Activated CD4-positive, alpha-beta T cell treated with anti-CD3 and anti-CD28 coated beads for 4 hours (primary cell): ENCODE measurements around the gene S100A3.
A peak's percentile ranks its signal among the peaks of the same experiment; 100 is the strongest.
"Not testable (repeated sequence)": the region's sequence is repeated elsewhere in the genome, so short reads cannot be mapped to it uniquely, and the experiment has no call there.

ENCODE experiments used
- DNase-seq, 2 donors: peaks; one replicate each; pipeline ENCODE4 v3.0.0-alpha.2; 2020

S100A3 gene, protein sequence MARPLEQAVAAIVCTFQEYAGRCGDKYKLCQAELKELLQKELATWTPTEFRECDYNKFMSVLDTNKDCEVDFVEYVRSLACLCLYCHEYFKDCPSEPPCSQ

DNA sequence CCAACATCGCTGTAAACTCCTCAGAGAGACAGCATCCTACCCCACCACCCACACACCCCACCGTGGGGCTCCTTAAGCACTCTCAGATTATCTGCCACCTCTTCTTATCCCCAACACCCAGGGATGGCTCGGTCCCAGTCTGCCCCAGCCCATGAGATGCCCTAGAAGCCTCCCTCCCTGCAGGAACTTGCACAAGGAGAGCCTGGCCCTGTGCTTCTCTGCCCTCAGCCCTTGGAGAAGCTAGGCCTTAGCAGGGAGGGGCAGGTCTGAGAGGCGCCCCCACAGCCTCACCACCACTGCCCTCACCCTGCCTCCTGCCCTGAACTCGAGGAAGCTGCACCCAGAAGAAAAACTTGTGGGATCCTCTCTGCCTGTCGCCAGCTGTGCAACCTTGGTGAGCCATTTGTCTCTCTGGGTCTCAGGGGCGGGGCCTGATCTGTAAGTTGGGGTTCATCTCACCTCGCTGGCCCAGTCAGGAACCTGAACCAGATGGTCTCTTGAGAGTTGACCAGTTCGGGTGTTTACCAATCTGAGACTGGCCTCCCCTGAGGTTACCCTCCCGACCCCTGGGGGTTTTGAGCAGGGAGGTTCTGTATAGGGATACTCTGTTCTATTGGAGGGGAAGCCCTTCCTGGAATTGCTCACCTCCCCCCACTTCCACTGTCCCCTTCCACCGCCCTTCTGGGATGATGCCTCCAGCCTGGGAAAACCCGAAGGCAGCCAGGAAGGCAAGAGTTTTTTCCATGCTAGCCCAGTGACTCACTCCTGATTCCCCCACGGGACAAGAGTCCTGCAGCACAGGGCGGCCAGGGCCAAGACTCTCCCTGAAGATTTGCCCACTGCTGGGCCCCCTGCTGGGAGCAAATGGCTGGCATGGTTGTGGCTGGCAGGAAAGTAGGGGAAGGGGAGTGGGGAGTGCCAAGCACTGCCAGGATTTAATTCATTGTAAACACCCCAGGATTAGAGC lies at the start of gene S100A3:
S100A3 (minus strand) TSS at position 537 of the 967 bp plus-strand sequence. CDS start 773 bp downstream, outside the sequence.
- DNase-seq, result no peak

DNA sequence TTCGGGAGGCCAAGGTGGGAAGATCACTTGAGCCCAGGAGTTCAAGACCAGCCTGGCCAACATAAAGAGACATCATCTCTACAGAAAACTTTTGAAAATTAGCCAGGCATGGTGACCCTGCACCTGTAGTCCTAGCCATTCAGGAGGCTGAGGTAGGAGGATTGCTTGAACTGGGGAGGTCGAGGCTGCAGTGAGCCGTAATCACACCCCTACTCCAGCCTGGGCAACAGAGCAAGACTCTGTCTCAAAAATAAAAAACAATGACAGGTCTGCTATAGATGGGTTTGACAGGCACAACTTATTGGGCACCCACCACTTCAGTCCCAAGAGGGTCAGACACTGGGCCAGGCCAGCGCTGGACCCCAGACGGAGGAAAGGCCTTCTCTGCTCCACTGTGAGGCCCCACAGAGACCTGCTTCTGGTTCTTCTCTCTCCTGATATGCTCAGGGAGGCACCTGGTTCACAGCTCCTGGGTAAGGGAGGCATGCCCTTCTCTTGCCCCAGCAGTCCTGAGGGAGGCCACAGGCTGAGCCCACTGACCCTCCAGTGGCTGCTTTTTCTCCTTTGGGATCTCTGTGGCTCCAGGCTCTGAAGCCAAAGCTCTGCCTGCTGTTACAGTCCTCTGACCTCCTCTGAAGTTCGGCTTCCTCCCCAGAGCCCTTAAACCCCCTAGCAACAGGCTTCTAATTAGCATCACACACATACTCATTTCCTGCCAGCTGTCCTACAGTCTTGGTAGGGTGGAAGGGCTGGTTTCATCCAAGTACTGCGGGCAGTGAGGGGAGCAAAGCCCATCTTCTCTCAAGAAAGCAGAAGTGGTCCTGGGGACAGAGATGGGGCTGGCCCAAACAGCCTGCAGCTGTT lies 49.5 kb upstream of the S100A3 start:
- no peak for DNase-seq

DNA sequence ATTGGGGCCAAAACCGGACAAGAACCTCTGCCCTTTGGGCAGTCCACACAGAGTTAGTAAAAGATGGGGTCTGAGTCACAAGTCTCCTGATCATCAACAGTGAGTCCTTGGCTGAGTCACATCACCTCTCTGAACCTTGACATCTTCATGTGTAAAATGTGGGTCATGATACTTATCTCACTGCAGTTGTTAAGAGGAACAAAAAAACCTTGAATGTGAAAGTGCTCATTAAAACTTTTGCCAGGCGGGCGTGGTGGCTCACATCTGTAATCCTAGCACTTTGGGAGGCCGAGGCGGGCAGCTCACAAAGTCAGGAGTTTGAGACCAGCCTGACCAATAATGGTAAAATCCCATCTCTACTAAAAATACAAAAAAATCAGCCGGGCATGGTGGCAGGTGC lies 48.1 kb upstream of the S100A3 start:
- no peak for DNase-seq

DNA sequence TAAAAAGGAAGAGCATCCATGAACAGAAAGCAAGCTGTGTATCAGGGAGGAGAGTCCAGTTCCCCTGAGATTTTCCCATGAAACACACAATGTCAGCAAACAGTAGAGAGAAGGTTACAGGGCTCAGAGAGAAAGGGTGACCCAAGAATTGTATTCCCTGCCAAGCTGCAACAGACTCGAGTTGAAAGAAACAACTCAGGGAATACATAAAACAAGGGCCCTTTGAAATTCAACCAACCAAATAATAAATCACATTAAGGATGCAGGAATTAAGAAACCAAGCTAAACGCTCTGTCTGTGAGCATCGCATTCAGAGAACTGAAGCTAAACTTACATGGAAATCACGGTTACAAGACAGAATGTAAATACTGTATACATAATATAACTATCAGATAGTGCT lies 43.7 kb upstream of the S100A3 start:
- no peak for DNase-seq

DNA sequence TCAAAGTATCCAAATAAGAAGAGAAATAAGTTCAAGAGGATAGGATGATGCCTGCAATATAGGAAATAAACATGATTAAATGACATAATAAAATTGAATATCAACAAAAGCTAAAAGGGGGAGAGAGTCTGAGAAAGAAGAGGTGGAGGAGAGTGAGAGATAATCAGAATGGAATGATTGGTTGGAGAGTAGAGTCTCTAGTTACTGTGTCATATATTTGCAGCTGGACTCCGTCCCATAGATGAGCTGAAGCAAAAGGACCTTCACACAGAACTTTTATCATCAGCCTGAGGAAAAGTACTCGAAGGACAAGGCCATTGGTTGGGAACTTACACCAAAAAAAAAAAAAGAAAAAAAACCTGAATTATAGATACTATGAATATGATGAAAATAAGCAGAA lies 39.4 kb upstream of the S100A3 start:
- no peak for DNase-seq

DNA sequence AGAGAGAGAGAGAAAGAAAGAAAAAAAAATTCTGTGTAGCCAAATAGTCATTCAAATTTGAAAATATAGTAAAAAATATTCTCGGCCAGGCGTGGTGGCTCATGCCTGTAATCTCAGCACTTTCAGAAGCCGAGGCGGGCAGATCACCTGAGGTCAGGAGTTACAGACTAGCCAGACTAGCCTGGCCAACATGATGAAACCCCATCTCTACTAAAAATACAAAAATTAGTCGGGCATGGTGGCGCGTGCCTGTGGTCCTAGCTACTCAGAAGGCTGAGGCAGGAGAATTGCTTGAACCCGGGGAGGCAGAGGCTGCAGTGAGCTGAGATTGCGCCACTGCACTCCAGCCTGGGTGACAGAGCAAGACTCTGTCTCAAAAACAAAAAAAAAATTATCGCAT lies 39.0 kb upstream of the S100A3 start:
- not testable (repeated sequence) for DNase-seq

DNA sequence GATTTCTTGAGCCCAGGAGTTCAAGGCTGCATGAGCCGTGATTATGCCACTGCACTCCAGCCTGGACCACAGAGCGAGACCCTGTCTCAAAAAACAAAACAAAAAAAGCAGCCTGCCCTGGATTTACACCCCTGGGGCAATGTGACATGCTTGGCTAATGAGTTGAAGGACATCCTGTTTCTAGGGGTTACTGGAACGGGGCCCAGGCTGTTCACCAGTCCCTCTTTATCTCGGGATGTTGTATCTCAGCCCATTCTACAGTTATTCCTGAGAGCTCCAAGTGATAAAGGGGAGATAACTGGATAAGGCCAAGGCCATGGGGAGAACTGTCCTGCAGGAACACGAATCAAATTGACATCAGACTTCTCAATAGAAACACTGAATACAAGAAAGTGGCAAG lies 38.3 kb upstream of the S100A3 start:
- DNase-seq, result no peak

DNA sequence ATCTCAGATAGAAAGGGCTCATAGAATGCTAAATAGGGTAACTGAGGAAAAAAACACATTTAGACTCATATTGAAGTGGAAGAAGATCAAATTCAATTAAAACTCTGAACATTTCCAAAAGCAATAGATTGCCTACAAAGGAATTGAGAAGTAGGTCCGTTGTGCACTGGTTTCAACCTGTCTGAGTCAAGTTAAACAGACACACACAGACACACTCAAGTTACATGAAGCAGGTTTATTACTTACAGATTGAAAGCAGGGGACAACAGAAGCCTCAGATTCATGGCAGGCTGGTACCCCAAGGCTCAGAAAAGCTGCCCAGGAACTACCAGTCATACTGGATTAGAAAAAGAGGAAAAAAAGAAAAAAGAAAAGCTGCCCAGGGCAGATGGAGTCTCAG lies 37.3 kb upstream of the S100A3 start:
- DNase-seq, result no peak

DNA sequence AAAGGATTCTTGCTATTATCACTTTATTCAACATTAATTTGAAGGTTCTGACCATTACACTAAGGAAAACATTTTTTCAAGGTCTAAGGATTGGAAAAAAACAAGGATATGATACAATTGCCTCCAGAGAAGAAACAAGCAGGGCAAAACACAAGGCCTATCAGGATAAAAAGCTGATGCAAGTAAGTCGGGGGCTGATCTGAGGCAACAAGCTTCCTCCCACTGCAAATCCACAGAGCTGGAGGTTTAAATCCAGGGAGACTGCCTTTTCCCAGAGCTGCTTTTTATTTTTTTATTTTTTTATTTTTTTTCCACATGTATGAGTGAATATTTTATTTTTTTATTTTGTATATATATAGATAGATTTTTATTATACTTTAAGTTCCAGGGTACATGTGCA lies 35.9 kb upstream of the S100A3 start:
- DNase-seq, result no peak

DNA sequence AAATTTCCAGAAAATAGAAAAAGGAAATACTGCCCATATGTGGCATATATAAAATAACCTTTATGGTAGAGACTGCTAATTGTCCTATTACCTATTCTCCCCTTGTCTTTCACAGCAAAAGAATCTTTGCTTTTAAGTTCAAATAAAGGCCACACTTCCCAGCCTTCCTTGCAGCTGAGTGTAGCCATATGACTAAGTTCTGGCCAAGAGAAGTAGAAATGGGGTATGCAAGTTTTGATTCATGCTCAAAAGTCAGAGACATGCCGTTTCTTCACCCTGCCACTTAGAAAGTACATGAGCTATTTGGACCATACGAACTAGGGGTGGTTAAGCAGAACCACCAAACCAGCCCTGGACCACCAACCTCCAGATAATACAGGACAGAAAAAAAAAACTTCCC lies 34.9 kb upstream of the S100A3 start:
- no peak for DNase-seq

DNA sequence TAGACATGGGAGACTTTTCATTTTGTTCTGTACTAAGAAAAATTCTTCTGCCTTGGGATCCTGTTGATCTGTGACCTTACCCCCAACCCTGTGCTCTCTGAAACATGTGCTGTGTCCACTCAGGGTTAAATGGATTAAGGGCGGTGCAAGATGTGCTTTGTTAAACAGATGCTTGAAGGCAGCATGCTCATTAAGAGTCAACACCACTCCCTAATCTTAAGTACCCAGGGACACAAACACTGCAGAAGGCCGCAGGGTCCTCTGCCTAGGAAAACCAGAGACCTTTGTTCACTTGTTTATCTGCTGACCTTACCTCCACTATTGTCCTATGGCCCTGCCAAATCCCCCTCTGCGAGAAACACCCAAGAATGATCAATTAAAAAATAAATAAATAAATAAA lies 34.5 kb upstream of the S100A3 start:
- not testable (repeated sequence) for DNase-seq

DNA sequence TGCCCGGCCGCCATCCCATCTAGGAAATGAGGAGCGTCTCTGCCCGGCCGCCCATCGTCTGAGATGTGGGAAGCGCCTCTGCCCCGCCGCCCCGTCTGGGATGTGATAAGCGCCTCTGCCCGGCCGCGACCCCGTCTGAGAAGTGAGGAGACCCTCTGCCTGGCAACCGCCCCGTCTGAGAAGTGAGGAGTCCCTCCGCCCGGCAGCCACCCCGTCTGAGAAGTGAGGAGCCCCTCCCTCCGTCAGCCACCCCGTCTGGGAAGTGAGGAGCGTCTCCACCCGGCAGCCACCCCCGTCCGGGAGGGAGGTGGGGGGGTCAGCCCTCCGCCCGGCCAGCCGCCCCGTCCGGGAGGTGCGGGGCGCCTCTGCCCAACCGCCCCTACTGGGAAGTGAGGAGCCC lies 33.8 kb upstream of the S100A3 start:
- DNase-seq, result not testable (repeated sequence)

DNA sequence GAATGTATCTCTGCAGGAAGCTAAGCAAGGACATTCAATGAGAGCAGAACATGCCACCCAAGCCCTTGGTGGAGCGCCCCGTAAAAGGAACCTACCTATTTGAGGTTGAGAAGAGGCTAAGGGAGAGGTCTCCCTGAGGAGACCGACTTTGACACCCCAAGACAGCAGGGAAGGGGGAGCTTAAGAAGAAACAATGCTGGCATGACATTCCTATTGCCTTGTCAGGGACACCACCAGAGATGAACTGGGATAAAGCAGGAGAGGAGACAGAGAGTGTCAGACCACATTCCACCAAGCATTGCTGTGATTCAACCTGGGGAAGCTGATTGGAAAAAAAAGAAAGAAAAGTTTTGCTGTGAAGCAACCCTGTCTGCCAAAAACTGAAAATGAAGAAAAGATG lies 29.9 kb upstream of the S100A3 start:
- DNase-seq, result no peak

DNA sequence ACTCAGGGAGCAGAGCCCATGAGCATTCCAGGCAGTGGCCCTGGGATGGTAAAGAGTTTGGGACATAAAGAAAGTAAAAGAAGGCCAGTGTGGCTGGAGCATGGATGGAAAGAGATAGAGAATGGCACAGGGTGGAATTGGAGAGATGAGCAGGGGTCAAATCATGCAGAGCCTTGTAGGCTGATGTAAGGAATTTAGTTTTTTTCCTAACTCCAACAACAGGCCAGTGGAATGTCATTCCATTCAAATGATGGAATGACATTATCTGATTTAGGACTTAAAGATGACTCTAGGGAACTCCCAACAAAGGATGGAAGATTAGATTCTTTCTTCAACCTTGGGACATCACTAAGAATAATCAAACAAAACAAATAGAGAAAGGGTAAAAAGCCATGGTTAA lies 29.4 kb upstream of the S100A3 start:
- DNase-seq, result no peak

DNA sequence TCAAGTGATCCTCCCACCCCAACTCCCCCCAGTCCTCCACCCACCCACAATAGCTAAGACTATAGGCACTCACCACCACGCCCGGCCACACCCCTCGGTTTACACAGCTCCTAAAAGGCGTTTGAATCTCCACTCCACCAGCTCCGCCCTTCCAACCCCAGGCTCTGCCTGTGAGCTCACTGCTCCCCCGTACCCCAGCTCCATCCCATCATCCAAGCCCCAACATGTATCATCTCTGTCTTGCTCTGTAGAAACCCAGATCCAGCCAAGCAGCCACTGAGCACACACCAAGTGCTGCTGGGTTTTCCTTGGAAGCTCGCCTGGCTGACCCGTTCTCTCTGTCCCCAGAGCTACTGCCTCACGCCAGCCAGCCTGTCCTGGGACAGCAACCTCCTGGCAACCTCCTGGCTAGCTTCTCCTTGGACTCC lies 28.6 kb upstream of the S100A3 start:
- no peak for DNase-seq

DNA sequence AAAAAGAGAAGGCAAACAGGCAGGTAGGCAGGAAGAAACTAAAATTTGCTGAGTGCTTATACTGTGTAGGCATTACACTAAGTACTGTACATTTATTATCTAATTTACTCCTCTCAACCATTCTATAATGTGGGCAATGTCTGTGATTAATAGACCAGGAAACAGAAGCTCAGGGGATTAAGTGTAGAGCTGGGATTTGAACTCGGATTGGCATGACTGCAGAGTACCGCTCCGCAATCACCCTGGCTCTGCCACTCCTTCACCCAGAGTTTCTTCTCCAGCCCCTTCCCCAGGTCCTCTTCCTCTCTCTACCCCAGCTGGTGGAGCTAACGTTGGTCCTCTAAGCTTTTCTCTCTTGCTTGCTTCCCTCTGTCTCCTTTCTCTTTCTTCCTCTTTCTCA lies 28.1 kb upstream of the S100A3 start:
- DNase-seq, result no peak

DNA sequence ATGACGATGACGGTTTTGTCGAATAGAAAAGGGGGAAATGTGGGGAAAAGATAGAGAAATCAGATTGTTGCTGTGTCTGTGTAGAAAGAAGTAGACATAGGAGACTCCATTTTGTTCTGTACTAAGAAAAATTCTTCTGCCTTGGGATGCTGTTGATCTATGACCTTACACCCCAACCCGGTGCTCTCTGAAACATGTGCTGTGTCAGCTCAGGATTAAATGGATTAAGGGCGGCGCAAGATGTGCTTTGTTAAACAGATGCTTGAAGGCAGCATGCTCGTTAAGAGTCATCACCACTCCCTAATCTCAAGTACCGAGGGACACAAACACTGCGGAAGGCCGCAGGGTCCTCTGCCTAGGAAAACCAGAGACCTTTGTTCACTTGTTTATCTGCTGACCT lies 26.4 kb upstream of the S100A3 start:
- DNase-seq, result not testable (repeated sequence)

DNA sequence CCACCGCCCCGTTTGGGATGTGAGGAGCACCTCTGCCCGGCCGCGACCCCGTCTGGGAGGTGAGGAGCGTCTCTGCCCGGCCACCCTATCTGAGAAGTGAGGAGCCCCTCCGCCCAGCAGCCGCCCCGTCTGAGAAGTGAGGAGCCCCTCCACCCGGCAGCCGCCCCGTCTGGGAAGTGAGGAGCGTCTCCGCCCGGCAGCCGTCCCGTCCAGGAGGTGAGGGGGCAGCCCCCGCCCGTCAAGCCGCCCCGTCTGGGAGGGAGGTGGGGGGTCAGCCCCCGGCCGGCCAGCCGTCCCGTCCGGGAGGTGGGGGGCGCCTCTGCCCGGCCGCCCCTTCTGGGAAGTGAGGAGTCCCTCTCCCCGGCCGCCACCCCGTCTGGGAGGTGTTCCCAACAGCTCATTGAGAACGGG lies 26.0 kb upstream of the S100A3 start:
- DNase-seq, result not testable (repeated sequence)

DNA sequence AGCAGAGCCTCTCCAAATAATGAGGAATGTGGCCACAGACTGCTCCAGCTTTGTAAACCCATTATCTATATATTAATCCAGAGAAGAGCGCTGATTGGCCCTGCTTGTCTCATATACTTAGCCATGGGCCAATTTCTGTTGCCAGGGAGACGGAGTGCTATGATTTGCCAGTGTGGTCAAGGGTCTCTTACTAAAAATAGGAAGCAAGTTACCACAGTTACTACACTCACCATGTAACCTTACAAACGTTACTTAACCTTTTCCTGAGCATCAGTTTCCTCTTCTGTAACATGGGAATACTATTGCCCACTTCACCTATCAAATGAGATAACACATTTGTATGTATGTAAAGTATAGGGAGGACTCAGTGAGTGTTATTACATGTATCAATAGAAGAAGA lies 24.3 kb upstream of the S100A3 start:
- no peak for DNase-seq

DNA sequence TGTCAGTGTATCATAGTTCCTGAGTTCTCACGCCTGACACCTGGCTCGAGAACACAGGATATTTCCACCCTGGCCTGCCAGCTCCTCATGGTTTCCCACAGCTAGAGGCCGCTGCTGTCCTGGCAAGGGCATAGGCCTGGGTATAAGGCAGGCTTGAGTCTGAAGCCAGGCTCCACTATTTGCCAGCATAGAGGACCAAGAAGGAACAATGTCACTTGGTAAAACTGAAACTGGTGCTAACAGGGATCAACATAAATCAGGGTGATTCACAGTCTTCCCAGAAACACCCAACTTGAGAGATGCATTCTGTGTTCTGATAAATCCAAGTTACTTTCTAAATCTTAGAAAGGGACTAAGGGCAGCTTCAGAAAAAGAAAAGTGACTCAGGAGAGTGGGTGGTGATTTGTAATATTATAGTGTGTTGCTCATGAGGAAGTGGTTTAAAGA lies 23.5 kb upstream of the S100A3 start:
- peak; percentile 36 to 40 for DNase-seq

DNA sequence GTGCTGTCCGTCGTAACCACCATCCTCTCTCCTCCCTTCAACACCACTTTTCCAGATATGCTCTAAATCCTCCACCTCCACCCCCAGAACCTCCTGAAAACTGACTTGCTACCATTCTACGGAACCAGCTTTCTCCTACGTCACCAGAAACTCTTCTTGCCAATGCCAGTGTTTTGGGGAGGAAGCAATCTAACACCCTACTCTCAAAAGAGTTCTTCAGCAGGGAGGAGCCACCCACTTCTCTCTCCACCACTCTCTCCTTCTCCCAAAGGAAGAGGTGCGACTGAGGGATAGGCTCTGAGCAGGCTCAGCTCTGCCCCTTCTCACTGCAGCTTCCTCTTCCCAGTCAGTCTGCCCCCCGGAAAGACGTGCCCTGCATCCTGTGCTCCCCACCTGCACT lies 22.6 kb upstream of the S100A3 start:
- DNase-seq, result no peak

DNA sequence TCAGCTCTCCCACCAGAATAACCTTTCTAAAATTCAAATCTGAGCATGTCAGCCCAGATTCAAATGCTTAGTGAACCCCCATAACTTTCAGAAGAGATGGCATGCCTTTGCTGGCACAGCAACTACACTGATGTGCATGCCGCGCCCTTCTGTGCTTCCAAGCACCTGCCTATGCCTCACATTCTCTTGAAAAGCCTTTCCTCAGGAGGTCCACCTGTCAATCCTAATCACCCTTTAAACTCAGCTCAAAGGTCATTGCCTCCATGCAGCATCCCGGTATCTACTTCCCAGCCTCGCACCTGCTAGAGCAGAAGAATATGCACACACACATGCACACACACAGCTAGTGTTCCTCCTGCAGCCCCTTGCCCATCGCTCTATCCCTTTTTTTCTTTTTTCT lies 21.8 kb upstream of the S100A3 start:
- DNase-seq, result no peak

DNA sequence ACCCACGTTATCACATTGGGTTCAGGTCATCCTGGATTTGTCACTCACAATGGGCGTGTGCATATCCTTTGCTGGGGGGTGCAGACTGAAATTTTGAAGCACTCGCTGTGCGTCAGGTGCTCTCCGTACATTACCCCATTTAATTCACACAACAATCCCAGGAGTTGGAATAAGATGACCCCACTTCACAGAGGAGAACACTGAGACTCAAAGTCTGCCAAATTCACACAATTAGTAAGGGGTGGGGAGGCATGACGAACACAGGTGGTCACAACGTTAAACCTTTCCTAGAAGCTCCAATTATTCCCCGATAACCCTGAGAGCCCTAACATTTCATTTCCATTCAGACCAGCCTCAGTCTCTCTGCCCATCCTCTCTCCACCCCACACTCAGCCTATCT lies 20.4 kb upstream of the S100A3 start:
- DNase-seq, result no peak
